Esophagus muscularis mucosa (tissue), 4 donors: ENCODE data around the gene RBM19. TPM values are rescaled to one million over a fixed set of nuclear protein-coding genes. Genes with fewer than 3 reads are reported as not detected.

Source experiments
- DNase-seq: peaks from one replicate; pipeline ENCODE4 v3.0.0-alpha.2; 2017; ENCODE audit errors: extremely low spot score
- H3K27ac ChIP-seq, 4 donors: fragments of 200-600 bp; sonication (generic); replicated peaks in 1 of 4; 1 replicate in 3 of 4; 2 replicates in 1 of 4; pipeline ENCODE4 v1.5.1; 2016 to 2019; ENCODE audit warnings: mild to moderate bottlenecking in 1 of 4
- H3K27me3 ChIP-seq, 4 donors: fragments of 200-600 bp; sonication (generic); one replicate each; pipeline versions ENCODE4 v1.5.1 to v1.6.0; 2016 to 2019
- H3K36me3 ChIP-seq, 4 donors: fragments of 200-600 bp; sonication (generic); one replicate each; pipeline ENCODE4 v1.5.1; 2016 to 2019
- H3K4me1 ChIP-seq, 4 donors: fragments of 200-600 bp; sonication (generic); one replicate each; pipeline ENCODE4 v1.5.1; 2016 to 2019
- H3K4me3 ChIP-seq, 4 donors: fragments of 200-600 bp; sonication (generic); 1 replicate in 2 of 4; 2 replicates in 2 of 4; pipeline ENCODE4 v1.5.1; 2016 to 2019; ENCODE audit warnings: mild to moderate bottlenecking in 4 of 4, moderate library complexity in 1 of 4
- H3K9me3 ChIP-seq, 4 donors: fragments of 200-600 bp; sonication (generic); 1 replicate in 3 of 4; 2 replicates in 1 of 4; pipeline ENCODE4 v1.5.1; 2016 to 2019
- CTCF ChIP-seq, 3 experiments: fragments of 200-600 bp in 2 of 3; fragments of 450-650 bp in 1 of 3; sonication (generic) in 2 of 3; IDR thresholded peaks; one replicate each; pipeline ENCODE4 v1.5.1; 2017 to 2019; ENCODE audit warnings: antibody characterized with exemption in 3 of 3, mild to moderate bottlenecking in 2 of 3, moderate library complexity in 1 of 3
- EP300 ChIP-seq: sonication (generic); formaldehyde crosslinking; IDR thresholded peaks from one replicate; pipeline ENCODE4 v1.6.1; 2017; ENCODE audit warnings: antibody characterized with exemption
- POLR2A ChIP-seq: fragments of 450-650 bp; IDR thresholded peaks from one replicate; pipeline ENCODE4 v1.6.1; 2017; ENCODE audit warnings: antibody characterized with exemption, moderate library complexity, mild to moderate bottlenecking, low read depth
- POLR2AphosphoS5 ChIP-seq, 2 donors: sonication (generic); formaldehyde crosslinking; IDR thresholded peaks; one replicate each; pipeline ENCODE4 v1.6.1; 2017; ENCODE audit warnings: antibody characterized with exemption in 2 of 2
- WGBS: methylation state at CpG from one replicate; pipeline ENCODE4 v1.1.5; 2018; 5-methylcytosine and 5-hydroxymethylcytosine counted together
- intact Hi-C: fragments of 100-400 bp; cut with DNase I; formaldehyde crosslinking; loops from one replicate; pipeline ENCODE4 v1.15.1; 2023
- total RNA-seq, 4 donors: library from RNA; depleted of rRNA; stranded (reverse); fragments of >200 nt; gene quantifications; one replicate each; pipeline versions ENCODE4 v1.1.0 to v1.2.1, GENCODE V29; 2016

RBM19 gene
- total RNA-seq, 4 donors from 2014 or later, result 26.7 to 40.0 (median 27.4) TPM

- no peak for TF ChIP-seq CTCF (IDR thresholded peaks at IDR 0.05)
- TF ChIP-seq POLR2AphosphoS5 (IDR thresholded peaks at IDR 0.05), result no peak
- no peak for TF ChIP-seq POLR2A
- no peak for TF ChIP-seq EP300
- WGBS, result 62% methylated on average over 9 of the region's 10 CpGs
- Histone ChIP-seq H3K4me3 (no peak overlapping the region), H3K27ac (no peak overlapping the region), H3K4me1 (no peaks in the 10 kb centered on the region), H3K36me3 (no peaks in the 10 kb centered on the region), H3K9me3 (no peaks in the 10 kb centered on the region), H3K27me3 (peaks cover 0 to 42% (median 0%) of the 10 kb centered on the region in 4 donors)
- intact Hi-C loops, result no loop called here
- DNase-seq, result no peak
These were observed 45.6 kb upstream of the RBM19 start for GRCh38 chr12:114011711-114012110.

- WGBS, result 74% methylated on average over 11 of the region's 11 CpGs
- intact Hi-C loops, result no loop called here
These were observed 40.6 kb upstream of the RBM19 start for GRCh38 chr12:114006482-114007425.

GRCh38 chr12:114004402-114004801 lies 38.3 kb upstream of the RBM19 start:
- Histone ChIP-seq H3K4me1 (no peaks in the 10 kb centered on the region), H3K27me3 (peaks cover 0 to 48% (median 0%) of the 10 kb centered on the region in 4 donors), H3K4me3 (no peak overlapping the region), H3K9me3 (no peaks in the 10 kb centered on the region), H3K36me3 (no peaks in the 10 kb centered on the region), H3K27ac (no peak overlapping the region)
- DNase-seq, result no peak
- 95% methylated on average over 3 of the region's 3 CpGs for WGBS
- TF ChIP-seq POLR2A (no peak), EP300 (no peak), CTCF (IDR thresholded peaks at IDR 0.05) (no peak), POLR2AphosphoS5 (IDR thresholded peaks at IDR 0.05) (no peak)
- intact Hi-C loops, result no loop called here

More at GRCh38 chr12:114006482-114007425, 40.6 kb upstream of the RBM19 start:
- H3K4me3 ChIP-seq, result no peak overlapping the region
- TF ChIP-seq CTCF (IDR thresholded peaks at IDR 0.05) (no peak), EP300 (no peak), POLR2A (no peak), POLR2AphosphoS5 (IDR thresholded peaks at IDR 0.05) (no peak)
- no peaks in the 10 kb centered on the region for H3K36me3 ChIP-seq
- no peak overlapping the region for H3K27ac ChIP-seq
- H3K27me3 ChIP-seq, result peaks cover 0 to 50% (median 0%) of the 10 kb centered on the region in 4 donors
- no peaks in the 10 kb centered on the region for H3K9me3 ChIP-seq
- H3K4me1 ChIP-seq, result no peaks in the 10 kb centered on the region
- no peak for DNase-seq

- WGBS, result 89% methylated on average over 5 of the region's 5 CpGs
- no peaks in the 10 kb centered on the region for H3K9me3 ChIP-seq
- H3K36me3 ChIP-seq, result no peaks in the 10 kb centered on the region
- H3K27me3 ChIP-seq, result peaks cover 0 to 37% (median 0%) of the 10 kb centered on the region in 4 donors
- no peak for TF ChIP-seq CTCF (IDR thresholded peaks at IDR 0.05)
- TF ChIP-seq POLR2AphosphoS5 (IDR thresholded peaks at IDR 0.05), result no peak
- no peak for TF ChIP-seq EP300
- TF ChIP-seq POLR2A, result no peak
- no peak for DNase-seq
- no peak overlapping the region for H3K27ac ChIP-seq
- intact Hi-C loops, result no loop called here
- no peaks in the 10 kb centered on the region for H3K4me1 ChIP-seq
- no peak overlapping the region for H3K4me3 ChIP-seq
These were observed 37.2 kb upstream of the RBM19 start for GRCh38 chr12:114003286-114003685.
